ENCODE measurements around the gene PDGFRA. TPM values are rescaled to one million over a fixed set of nuclear protein-coding genes. Genes with fewer than 3 reads are reported as not detected.

Gene PDGFRA
- total RNA-seq, result 138 TPM

GRCh38 chr4:54228961-54229501 lies at the start of gene PDGFRA:
PDGFRA (plus strand) TSS chr4:54229293; CDS start chr4:54258769, 29,476 bp downstream.
- peak; percentile 92 for DNase-seq

- DNase-seq, result no peak
Observed at GRCh38 chr4:54184581-54184980, 44.5 kb upstream of the PDGFRA start.

- DNase-seq, result no peak
Observed at GRCh38 chr4:54185044-54185780, 43.9 kb upstream of the PDGFRA start.

GRCh38 chr4:54185866-54186265 lies 43.2 kb upstream of the PDGFRA start:
- DNase-seq, result no peak

GRCh38 chr4:54186371-54186770 lies 42.7 kb upstream of the PDGFRA start:
- DNase-seq, result no peak

- no peak for DNase-seq
Observed at GRCh38 chr4:54187148-54187547, 41.9 kb upstream of the PDGFRA start.

- no peak for DNase-seq
Observed at GRCh38 chr4:54189140-54189539, 40.0 kb upstream of the PDGFRA start.

- DNase-seq, result no peak
Observed at GRCh38 chr4:54192811-54193210, 36.3 kb upstream of the PDGFRA start.

GRCh38 chr4:54197926-54198325 lies 31.2 kb upstream of the PDGFRA start:
- no peak for DNase-seq

GRCh38 chr4:54199919-54200318 lies 29.2 kb upstream of the PDGFRA start:
- no peak for DNase-seq

- no peak for DNase-seq
Observed at GRCh38 chr4:54209617-54210016, 19.5 kb upstream of the PDGFRA start.

- DNase-seq, result no peak
Observed at GRCh38 chr4:54213001-54213400, 16.1 kb upstream of the PDGFRA start.

- DNase-seq, result no peak
Observed at GRCh38 chr4:54213761-54214160, 15.3 kb upstream of the PDGFRA start.

GRCh38 chr4:54215379-54216077 lies 13.6 kb upstream of the PDGFRA start:
- DNase-seq, result no peak

- DNase-seq, result peak; percentile 97
Observed at GRCh38 chr4:54217642-54218495, 11.2 kb upstream of the PDGFRA start.

- no peak for DNase-seq
Observed at GRCh38 chr4:54218736-54219135, 10.4 kb upstream of the PDGFRA start.

GRCh38 chr4:54224996-54225597 lies 4.0 kb upstream of the PDGFRA start:
- DNase-seq, result peak; percentile 69

GRCh38 chr4:54225598-54226403 lies 3.3 kb upstream of the PDGFRA start:
- DNase-seq, result peak; percentile 68

GRCh38 chr4:54226404-54227255 lies 2.5 kb upstream of the PDGFRA start:
- DNase-seq, result peak; percentile 80

All from tongue (tissue), 2 donors.